MM.1S (cell line): Measurements from ENCODE around the gene SYTL3.

Source experiments
- DNase-seq: peaks from one replicate; pipeline ENCODE4 v3.0.0-alpha.2; 2015
- H2AFZ ChIP-seq: fragments of 300-600 bp; sonication (generic); 2 replicates; pipeline ENCODE4 v1.6.0; 2016; ENCODE audit warnings: antibody characterized with exemption, low read length
- H3F3A ChIP-seq: fragments of 300-600 bp; sonication (generic); 2 replicates; pipeline ENCODE4 v1.6.1; 2016; ENCODE audit warnings: mild to moderate bottlenecking, antibody characterized with exemption, low read length, moderate library complexity, mixed read lengths; ENCODE audit not compliant: insufficient read depth
- H3K27ac ChIP-seq: fragments of 300-600 bp; sonication (generic); 2 replicates; pipeline ENCODE4 v1.5.1; 2016; ENCODE audit warnings: mild to moderate bottlenecking, low read length
- H3K27me3 ChIP-seq: fragments of 300-600 bp; sonication (generic); replicated peaks from 2 replicates; pipeline ENCODE4 v1.6.0; 2016; ENCODE audit warnings: low read length; ENCODE audit not compliant: insufficient read depth
- H3K36me3 ChIP-seq: fragments of 300-600 bp; sonication (generic); replicated peaks from 2 replicates; pipeline ENCODE4 v1.6.1; 2016; ENCODE audit warnings: mild to moderate bottlenecking, low read length, mixed read lengths; ENCODE audit not compliant: insufficient read depth
- H3K4me1 ChIP-seq: fragments of 300-600 bp; sonication (generic); 2 replicates; pipeline ENCODE4 v1.6.1; 2016; ENCODE audit warnings: low read length, mixed read lengths
- H3K4me2 ChIP-seq: fragments of 300-600 bp; sonication (generic); 2 replicates; pipeline ENCODE4 v1.6.0; 2016; ENCODE audit warnings: low read depth, low read length
- H3K4me3 ChIP-seq: fragments of 300-600 bp; sonication (generic); 2 replicates; pipeline ENCODE4 v1.5.1; 2016; ENCODE audit warnings: low read length, mixed read lengths
- H3K79me2 ChIP-seq: fragments of 300-600 bp; sonication (generic); 2 replicates; pipeline ENCODE4 v1.6.1; 2016; ENCODE audit warnings: mixed run types, low read length, mixed read lengths
- H3K9ac ChIP-seq: fragments of 300-600 bp; sonication (generic); 2 replicates; pipeline ENCODE4 v1.6.1; 2016; ENCODE audit warnings: low read length, mixed read lengths
- H3K9me2 ChIP-seq: fragments of 300-600 bp; sonication (generic); replicated peaks from 2 replicates; pipeline ENCODE4 v1.6.1; 2016; ENCODE audit warnings: mild to moderate bottlenecking, low read length, mixed read lengths; ENCODE audit not compliant: insufficient read depth
- H3K9me3 ChIP-seq: fragments of 300-600 bp; sonication (generic); replicated peaks from 2 replicates; pipeline ENCODE4 v1.6.1; 2016; ENCODE audit warnings: mild to moderate bottlenecking, low read length, mixed read lengths; ENCODE audit not compliant: insufficient read depth
- H4K20me1 ChIP-seq: fragments of 300-600 bp; sonication (generic); 2 replicates; pipeline ENCODE4 v1.6.1; 2016; ENCODE audit warnings: mild to moderate bottlenecking, low read length, moderate library complexity, mixed read lengths; ENCODE audit not compliant: insufficient read depth
- EZH2 ChIP-seq: fragments of 300-600 bp; sonication (generic); optimal IDR thresholded peaks from 2 replicates; pipeline ENCODE3; 2017; ENCODE audit warnings: low read depth, mild to moderate bottlenecking, antibody characterized with exemption, low read length, mixed read lengths
- EZH2phosphoT487 ChIP-seq: fragments of 300-600 bp; sonication (generic); IDR thresholded peaks from 2 replicates; pipeline ENCODE4 v1.6.1; 2018; ENCODE audit warnings: antibody characterized with exemption, low read length
- TF ChIP-seq, protein P1 (sequence below): fragments of 300-600 bp; sonication (generic); IDR thresholded peaks from 2 replicates; pipeline ENCODE4 v1.5.1; 2016; ENCODE audit warnings: antibody characterized with exemption, low read length, mixed read lengths

Gene SYTL3

DNA sequence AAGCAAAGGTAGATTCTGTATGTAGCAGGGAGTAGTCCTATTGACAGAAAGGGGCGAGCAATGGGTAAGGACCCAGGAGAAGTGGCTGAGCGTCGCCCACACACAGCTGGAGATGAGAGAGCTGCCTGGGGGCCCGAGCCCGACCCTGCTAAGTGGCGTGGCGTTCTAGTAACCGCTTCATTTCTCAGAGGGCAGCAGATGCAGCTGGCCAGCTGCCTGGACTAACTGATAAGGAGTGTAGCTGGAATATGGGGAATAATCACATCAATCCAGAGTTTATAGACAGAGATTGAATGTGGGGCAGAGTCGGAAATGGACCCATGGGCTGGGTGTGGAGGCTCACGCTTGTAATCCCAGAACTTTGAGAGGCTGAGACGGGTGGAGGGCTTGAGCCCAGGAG, 104.9 kb downstream of the SYTL3 start:
- TF ChIP-seq EZH2 (no peak), EZH2phosphoT487 (no peak)
- TF ChIP-seq, protein P1, sequence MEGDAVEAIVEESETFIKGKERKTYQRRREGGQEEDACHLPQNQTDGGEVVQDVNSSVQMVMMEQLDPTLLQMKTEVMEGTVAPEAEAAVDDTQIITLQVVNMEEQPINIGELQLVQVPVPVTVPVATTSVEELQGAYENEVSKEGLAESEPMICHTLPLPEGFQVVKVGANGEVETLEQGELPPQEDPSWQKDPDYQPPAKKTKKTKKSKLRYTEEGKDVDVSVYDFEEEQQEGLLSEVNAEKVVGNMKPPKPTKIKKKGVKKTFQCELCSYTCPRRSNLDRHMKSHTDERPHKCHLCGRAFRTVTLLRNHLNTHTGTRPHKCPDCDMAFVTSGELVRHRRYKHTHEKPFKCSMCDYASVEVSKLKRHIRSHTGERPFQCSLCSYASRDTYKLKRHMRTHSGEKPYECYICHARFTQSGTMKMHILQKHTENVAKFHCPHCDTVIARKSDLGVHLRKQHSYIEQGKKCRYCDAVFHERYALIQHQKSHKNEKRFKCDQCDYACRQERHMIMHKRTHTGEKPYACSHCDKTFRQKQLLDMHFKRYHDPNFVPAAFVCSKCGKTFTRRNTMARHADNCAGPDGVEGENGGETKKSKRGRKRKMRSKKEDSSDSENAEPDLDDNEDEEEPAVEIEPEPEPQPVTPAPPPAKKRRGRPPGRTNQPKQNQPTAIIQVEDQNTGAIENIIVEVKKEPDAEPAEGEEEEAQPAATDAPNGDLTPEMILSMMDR = no peak

DNA sequence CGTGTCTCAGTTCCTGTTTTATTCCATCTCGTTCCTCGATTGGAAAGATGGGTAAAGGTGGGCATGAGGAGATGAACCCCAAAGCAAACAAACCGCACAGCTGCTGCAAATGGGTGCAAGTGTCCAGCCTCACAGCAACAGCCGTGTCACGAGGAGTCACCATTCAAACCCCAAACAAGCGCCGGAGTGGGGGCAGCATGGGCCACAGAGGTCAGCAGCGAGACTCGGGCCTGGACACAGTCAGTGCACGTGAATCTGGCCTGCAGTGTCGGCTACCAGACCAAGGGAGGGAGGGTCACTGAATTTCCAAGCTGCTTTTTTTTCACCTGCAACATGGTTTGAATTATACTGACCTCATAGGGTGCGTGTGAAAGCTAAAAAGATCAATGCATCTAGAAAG, 105.8 kb downstream of the SYTL3 start:
- Histone ChIP-seq H3K9me3 (no peaks in the 10 kb centered on the region), H3K4me2 (no peak overlapping the region), H2AFZ (no peak overlapping the region), H3K9me2 (no peaks in the 10 kb centered on the region), H3K4me3 (no peak overlapping the region), H3K36me3 (no peaks in the 10 kb centered on the region), H3K27me3 (no peaks in the 10 kb centered on the region), H3K27ac (no peak overlapping the region), H3F3A (no peaks in the 10 kb centered on the region), H4K20me1 (no peaks in the 10 kb centered on the region), H3K9ac (no peak overlapping the region), H3K79me2 (no peaks in the 10 kb centered on the region), H3K4me1 (no peaks in the 10 kb centered on the region)
- TF ChIP-seq EZH2 (no peak), EZH2phosphoT487 (no peak)
- TF ChIP-seq, protein P1 = no peak
- DNase-seq = no peak

More for the DNA sequence above, 104.9 kb downstream of the SYTL3 start:
- no peak for DNase-seq
- H3K27me3 ChIP-seq = no peaks in the 10 kb centered on the region
- no peak overlapping the region for H3K4me3 ChIP-seq
- no peak overlapping the region for H3K27ac ChIP-seq
- H4K20me1 ChIP-seq = no peaks in the 10 kb centered on the region
- no peaks in the 10 kb centered on the region for H3F3A ChIP-seq
- no peak overlapping the region for H2AFZ ChIP-seq
- no peaks in the 10 kb centered on the region for H3K79me2 ChIP-seq
- no peaks in the 10 kb centered on the region for H3K4me1 ChIP-seq
- no peaks in the 10 kb centered on the region for H3K9me3 ChIP-seq
- H3K4me2 ChIP-seq = no peak overlapping the region
- H3K36me3 ChIP-seq = no peaks in the 10 kb centered on the region
- no peaks in the 10 kb centered on the region for H3K9me2 ChIP-seq
- no peak overlapping the region for H3K9ac ChIP-seq

DNA sequence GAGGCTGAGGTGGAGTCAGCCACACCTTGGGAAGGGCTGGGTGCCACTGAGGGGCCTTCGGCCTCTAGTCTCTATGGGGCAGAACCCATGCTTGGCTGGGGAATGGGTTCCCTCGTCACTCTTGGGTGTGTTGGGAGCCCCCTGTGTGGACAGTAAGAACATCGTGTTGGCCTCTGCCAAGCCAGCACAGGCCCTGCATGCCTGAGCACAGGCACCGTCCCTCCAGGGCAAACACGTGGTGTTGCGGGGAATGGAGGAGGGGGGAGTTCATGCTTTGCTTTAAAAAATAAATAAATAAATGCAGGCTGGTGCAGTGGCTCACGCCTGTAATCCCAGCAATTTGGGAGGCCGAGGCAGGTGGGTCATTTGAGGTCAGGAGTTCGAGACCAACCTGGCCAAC, 106.3 kb downstream of the SYTL3 start:
- no peak overlapping the region for H3K4me2 ChIP-seq
- no peaks in the 10 kb centered on the region for H4K20me1 ChIP-seq
- H3K4me1 ChIP-seq = no peaks in the 10 kb centered on the region
- no peak overlapping the region for H3K9ac ChIP-seq
- no peaks in the 10 kb centered on the region for H3K27me3 ChIP-seq
- no peak overlapping the region for H3K27ac ChIP-seq
- DNase-seq = no peak
- no peak overlapping the region for H3K4me3 ChIP-seq
- no peaks in the 10 kb centered on the region for H3F3A ChIP-seq
- H3K36me3 ChIP-seq = no peaks in the 10 kb centered on the region
- no peak for TF ChIP-seq EZH2
- TF ChIP-seq EZH2phosphoT487 = no peak
- TF ChIP-seq, protein P1 = no peak
- no peaks in the 10 kb centered on the region for H3K79me2 ChIP-seq
- no peaks in the 10 kb centered on the region for H3K9me3 ChIP-seq
- H2AFZ ChIP-seq = no peak overlapping the region
- no peaks in the 10 kb centered on the region for H3K9me2 ChIP-seq
